HG02571 (cell line): ENCODE results near the gene PLAA.
"Not testable (repeated sequence)": the region's sequence is repeated elsewhere in the genome, so short reads cannot be mapped to it uniquely, and the experiment has no call there.

Source experiments
- ATAC-seq: cut with Tn5 transposase; IDR thresholded peaks from one replicate; pipeline ENCODE4 v1.9.1; 2021; ENCODE audit warnings: mild to moderate bottlenecking, moderate library complexity; ENCODE audit not compliant: unreplicated experiment

PLAA gene

GRCh38 chr9:26935847-26936246 is 11.2 kb downstream of the PLAA start:
- ATAC-seq: no peak

GRCh38 chr9:26928902-26929495 is 18.0 kb downstream of the PLAA start:
- ATAC-seq: no peak

- ATAC-seq: no peak
Observed at GRCh38 chr9:26925609-26926008, 21.4 kb downstream of the PLAA start.

DNA sequence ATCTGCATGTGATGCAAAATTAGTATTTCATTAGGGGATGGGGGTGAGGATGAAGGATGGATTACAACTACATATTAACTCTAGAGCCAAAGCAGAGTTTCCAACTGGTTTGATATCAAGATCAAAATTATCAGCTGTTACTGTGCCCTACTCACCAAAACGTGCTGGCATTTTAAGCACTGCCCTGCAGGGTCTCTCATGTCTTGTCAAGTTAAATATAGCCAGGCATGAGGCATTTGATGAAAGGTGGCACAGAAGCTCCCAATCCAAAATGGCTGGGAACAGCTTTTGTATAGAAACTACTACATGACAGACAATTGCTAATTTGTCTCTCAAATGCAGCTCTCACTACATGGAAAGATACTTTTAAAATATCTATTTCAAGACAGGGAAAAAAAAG is 27.3 kb downstream of the PLAA start:
- no peak for ATAC-seq

DNA sequence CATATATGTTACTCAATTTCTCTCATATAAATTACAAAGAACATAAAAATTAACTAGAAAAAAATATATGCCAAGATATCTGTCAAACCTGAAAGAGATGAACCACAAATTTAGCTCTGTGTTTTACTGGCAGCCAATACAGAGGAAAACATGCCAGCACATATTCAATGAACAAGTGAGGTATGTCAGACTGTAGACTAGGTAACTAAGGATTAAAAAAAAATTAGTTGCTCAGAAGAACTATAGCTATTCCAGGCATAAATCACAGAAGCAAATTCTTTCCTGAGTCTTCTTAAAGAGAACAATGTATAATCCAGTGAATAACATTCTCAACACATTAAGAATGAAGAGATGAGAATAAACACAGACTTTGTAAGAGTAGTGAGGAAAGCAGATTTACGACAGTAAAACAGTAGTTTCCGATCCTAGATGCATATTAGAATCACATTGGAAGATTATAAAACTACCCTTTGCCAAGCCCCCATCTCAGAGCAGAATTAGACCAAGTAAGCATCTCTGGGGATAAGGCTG is 33.8 kb downstream of the PLAA start:
- ATAC-seq: no peak

DNA sequence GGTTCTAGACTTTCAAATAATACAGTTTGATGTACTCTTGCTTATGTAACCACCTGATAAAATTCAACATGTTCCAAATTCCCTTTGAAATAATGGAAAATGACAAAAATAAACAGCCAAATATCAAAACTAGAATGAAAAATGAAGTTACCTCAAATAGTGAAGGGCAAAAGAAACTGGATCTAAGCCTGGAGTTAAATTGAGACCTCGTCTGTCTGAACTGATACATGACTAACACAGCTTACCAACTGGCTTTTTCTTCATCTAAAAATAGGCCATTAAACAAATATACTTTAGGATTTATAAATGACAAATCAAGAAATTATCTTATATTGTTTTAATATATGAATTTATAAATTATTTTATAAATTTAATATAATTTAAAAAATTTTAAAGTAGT is 42.4 kb downstream of the PLAA start:
- no peak for ATAC-seq

GRCh38 chr9:26904070-26904469 is 43.0 kb downstream of the PLAA start:
- ATAC-seq: no peak

- ATAC-seq: no peak
Observed at GRCh38 chr9:26893030-26893676, 53.9 kb downstream of the PLAA start.

DNA sequence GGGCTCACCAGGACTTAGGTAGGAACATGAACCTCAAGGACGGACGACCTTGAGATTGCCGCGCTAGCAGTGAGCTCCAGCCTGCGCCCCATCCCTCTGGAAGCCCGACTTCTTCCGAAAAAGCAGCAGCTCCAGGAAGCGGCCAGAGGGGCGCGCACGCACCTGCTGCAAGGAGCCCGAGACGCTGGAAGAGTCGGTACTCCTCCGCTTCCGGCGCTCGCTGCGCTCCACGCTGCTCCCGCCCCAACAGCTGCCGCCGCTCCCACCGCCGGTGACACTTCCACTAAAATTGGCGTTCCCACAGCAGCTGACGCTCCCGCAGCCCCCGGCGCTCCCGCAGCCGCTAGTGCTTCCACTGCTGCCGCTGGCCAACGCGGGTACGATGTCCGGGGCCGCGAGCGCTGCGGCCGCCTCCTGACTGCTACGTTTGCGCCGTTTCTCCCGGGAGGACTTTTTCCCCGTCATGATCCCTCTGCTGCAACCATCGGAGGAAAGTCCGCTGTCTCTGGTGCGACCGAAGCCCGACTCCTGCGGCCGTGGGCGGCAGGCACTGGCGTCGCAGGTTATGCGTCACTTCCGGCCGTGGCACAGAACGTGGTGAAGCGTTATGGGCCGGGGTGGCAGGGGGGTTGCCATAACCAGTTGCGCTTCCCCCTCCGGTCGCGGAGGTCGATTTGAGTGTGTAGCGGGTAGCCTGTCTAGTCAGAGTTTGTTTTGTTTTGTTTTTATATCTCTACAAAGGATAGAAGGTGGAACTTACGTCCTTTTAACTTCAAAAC is 54.6 kb downstream of the PLAA start, which contains the start of gene CAAP1:
Gene CAAP1, minus strand, starts transcription at position 552 of the 779 bp plus-strand sequence. Its CDS starts 87 bp downstream, at position 465.
- ATAC-seq: peak; percentile 95

DNA sequence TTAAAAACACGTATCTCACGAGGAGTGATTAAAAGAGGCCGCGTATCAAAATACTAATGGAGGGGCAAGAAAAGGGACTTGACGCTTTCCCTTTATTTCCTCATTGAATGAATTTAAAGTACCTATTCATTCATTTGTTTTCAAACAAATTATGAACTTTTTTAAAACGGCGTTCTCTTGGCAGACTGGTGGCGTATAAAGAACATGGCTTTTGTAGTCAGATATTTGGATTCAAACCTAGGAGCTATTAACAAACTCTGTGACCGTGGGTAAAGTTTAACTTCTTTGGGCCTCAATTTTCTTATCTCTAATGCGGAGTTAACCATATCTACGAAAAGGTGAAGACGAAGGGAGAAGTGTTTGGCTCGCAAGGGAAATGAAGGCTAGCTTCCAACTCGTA is 55.3 kb downstream of the PLAA start:
- no peak for ATAC-seq

DNA sequence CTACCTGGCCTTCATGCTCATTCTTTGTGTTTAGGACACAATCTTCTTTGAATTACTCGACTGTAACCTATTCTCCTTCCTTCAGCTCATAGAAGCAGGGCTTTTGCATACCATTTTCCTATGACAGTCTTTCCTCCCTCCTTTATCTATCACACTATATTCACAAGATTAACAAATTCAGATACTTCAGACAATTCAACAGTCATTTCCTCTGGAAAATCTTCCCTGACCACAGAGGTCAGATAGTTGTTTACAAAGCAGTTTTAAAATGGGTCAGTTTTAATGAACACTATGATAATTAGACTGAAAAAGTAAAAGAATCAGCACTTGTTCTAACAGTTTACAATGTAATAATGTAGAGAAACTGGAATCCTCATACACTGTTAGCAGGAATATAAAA is 58.8 kb downstream of the PLAA start:
- no peak for ATAC-seq

DNA sequence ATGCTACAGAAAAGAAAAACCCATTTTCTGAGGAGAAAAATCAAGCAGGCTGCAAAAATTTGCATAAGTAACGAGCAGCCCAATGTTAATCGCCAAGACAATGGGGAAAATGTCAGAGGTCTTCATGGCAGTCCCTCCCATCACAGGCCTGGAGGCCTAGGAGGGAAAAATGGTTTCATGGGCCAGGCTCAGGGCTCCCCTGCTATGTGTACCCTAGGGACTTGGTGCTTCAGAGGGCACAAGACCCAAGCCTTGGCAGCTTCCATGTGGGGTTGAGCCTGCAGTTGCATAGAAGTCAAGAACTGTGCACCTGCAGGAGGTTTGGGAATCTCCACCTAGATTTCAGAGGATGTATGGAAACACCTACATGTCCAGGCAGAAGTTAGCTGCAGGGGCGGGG is 64.9 kb downstream of the PLAA start:
- ATAC-seq: no peak

- ATAC-seq: no peak
Observed at GRCh38 chr9:26880262-26880661, 66.8 kb downstream of the PLAA start.

DNA sequence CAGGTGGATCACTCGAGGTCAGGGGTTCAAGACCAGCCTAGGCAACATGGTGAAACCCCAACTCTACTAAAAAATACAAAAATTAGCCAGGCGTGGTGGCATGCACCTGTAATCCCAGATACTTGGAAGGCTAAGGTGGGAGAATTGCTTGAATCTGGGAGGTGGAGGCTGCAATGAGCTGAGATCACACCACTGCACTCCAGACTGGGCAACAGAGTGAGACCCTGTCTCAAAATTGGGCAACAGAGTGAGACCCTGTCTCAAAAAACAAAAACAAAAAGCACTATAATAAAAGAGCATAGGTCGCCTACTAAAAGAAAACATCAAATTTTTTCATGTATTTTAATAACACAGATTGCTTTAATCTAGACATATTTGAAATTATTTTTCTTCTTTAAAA is 71.9 kb downstream of the PLAA start:
- ATAC-seq: not testable (repeated sequence)

DNA sequence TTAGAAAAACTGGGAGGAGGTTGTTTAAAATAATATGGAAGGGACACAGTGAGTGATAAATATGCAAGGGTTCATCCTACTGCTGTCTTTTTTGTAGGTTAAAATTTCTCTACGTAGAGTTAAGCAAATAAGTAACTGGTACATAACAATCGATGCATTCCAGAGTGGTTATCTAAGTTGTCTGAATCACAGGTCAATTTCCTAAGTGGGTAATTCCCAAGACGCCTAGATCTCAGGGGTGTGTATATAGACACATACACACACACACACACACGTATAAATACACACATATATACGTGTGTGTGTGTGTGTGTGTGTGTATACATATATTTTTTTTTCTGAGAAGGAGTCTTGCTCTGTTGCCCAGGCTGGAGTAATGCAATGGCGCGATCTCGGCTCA is 76.8 kb downstream of the PLAA start:
- no peak for ATAC-seq

- ATAC-seq: no peak
Observed at GRCh38 chr9:26863074-26863473, 84.0 kb downstream of the PLAA start.

DNA sequence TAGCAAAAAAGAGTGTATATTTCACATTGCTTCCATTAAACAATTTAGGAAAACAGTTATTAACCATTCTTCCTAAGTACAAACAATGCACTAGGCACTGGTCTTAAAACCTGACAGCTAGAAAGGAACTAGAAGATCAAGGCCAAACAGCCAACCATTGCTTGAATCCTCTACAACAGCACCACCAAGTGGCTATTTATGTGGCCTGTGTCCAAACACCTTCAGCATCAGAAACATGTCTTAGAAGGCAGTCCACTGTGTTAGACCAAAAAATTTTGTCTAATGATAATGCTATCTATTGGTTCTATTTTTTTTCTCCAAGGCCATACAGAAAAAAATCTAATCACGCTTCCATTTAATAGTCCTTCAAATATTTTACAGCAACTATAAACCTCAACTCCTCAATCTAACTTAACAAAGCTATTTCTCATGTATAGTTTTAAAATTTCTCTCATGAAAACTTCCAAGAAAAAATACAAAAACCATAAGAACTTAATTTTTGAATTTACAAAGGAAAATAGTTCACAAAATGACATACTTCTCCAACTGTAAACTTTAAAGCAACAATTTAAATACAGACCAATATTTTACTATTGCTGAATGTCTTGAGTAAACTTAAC is 90.5 kb downstream of the PLAA start:
- ATAC-seq: no peak
